ENCODE results near the gene CDS2. TPM values are rescaled to one million over a fixed set of nuclear protein-coding genes. Genes with fewer than 3 reads are reported as not detected.

The CDS2 gene
- total RNA-seq, 1 experiment from 2014 or later = 37.5 TPM

DNA sequence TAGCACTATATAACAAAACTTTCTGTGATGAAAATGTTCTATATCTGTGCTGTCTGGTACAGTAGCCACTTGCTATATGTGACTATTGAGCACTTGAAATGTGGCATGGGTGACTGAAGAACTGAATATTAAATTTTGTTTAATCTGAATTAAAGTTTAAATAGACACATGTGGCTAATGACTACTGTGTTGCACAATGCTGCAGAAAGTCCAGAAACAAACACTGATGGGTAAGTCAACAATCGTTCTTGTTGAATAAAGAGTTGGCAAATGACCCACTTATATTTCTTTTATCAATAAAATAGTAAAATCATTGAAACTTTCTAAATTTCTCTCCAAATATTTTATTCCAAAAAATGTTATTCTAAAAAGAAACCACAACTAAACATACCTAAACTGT is 108.2 kb downstream of the CDS2 start:
- ATAC-seq (no peak), DNase-seq (ENCODE audit: low read depth, low spot score) (no peak)
- no peak overlapping the region for H2AFZ ChIP-seq (ENCODE audit: low read depth, low read length, poor library complexity, severe bottlenecking)
- no peak overlapping the region for H3K4me3 ChIP-seq (replicated peaks in 1 of 2; ENCODE audit: low read depth in 1 of 2, low read length in 2 of 2)
- no peaks in the 10 kb centered on the region for H3K9me2 ChIP-seq (ENCODE audit: insufficient read depth)
- H4K20me1 ChIP-seq (ENCODE audit: insufficient read depth) = no peaks in the 10 kb centered on the region
- CTCF ChIA-PET = interaction anchor here (1.9 kb wide), 1 partner anchor 12 kb away, joined by 5 read pairs; no protein-coding TSS in a partner anchor
- no peaks in the 10 kb centered on the region for H3K9me3 ChIP-seq (ENCODE audit: control insufficient read depth in 1 of 2, insufficient read depth in 1 of 2, low read depth in 1 of 2, low read length in 2 of 2)
- no peak overlapping the region for H3K9ac ChIP-seq (ENCODE audit: low read length)
- H3K36me3 ChIP-seq (ENCODE audit: control insufficient read depth in 1 of 2, insufficient read depth in 2 of 2, low read length in 2 of 2) = no peaks in the 10 kb centered on the region
- BruUV-seq (replicated peaks) = no TSS peak
- intact Hi-C loops (cut with micrococcal nuclease) = no loop called here
- no peak for TF ChIP-seq SIN3A (IDR thresholded peaks at IDR 0.05; ENCODE audit: low read depth)
- no peak for TF ChIP-seq ELF1 (IDR thresholded peaks at IDR 0.05; ENCODE audit: borderline replicate concordance, low read depth)
- TF ChIP-seq RAD21 (IDR thresholded peaks at IDR 0.05; ENCODE audit: low read depth) = no peak
- no peak for TF ChIP-seq EGR1 (IDR thresholded peaks at IDR 0.05; ENCODE audit: low read depth)
- no peak for TF ChIP-seq EZH2phosphoT487 (IDR thresholded peaks at IDR 0.05; ENCODE audit: borderline replicate concordance)
- no peak for TF ChIP-seq YY1 (IDR thresholded peaks at IDR 0.05; ENCODE audit: extremely low read depth, insufficient replicate concordance, low read depth, low read length)
- no peak for TF ChIP-seq SP1 (IDR thresholded peaks at IDR 0.05; ENCODE audit: low read depth)
- no peak for TF ChIP-seq CBX3 (IDR thresholded peaks at IDR 0.05; ENCODE audit: low read depth)
- TF ChIP-seq TCF7L2 (IDR thresholded peaks at IDR 0.05; ENCODE audit: borderline replicate concordance, extremely low read depth, insufficient read depth, insufficient read length) = no peak
- TF ChIP-seq ZFX (IDR thresholded peaks at IDR 0.05) = no peak
- no peak for TF ChIP-seq ZNF274 (IDR thresholded peaks at IDR 0.05; ENCODE audit: low read depth, low read length)
- TF ChIP-seq, protein P1, sequence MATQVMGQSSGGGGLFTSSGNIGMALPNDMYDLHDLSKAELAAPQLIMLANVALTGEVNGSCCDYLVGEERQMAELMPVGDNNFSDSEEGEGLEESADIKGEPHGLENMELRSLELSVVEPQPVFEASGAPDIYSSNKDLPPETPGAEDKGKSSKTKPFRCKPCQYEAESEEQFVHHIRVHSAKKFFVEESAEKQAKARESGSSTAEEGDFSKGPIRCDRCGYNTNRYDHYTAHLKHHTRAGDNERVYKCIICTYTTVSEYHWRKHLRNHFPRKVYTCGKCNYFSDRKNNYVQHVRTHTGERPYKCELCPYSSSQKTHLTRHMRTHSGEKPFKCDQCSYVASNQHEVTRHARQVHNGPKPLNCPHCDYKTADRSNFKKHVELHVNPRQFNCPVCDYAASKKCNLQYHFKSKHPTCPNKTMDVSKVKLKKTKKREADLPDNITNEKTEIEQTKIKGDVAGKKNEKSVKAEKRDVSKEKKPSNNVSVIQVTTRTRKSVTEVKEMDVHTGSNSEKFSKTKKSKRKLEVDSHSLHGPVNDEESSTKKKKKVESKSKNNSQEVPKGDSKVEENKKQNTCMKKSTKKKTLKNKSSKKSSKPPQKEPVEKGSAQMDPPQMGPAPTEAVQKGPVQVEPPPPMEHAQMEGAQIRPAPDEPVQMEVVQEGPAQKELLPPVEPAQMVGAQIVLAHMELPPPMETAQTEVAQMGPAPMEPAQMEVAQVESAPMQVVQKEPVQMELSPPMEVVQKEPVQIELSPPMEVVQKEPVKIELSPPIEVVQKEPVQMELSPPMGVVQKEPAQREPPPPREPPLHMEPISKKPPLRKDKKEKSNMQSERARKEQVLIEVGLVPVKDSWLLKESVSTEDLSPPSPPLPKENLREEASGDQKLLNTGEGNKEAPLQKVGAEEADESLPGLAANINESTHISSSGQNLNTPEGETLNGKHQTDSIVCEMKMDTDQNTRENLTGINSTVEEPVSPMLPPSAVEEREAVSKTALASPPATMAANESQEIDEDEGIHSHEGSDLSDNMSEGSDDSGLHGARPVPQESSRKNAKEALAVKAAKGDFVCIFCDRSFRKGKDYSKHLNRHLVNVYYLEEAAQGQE (IDR thresholded peaks at IDR 0.05; ENCODE audit: low read depth) = no peak
- TF ChIP-seq, protein P2, sequence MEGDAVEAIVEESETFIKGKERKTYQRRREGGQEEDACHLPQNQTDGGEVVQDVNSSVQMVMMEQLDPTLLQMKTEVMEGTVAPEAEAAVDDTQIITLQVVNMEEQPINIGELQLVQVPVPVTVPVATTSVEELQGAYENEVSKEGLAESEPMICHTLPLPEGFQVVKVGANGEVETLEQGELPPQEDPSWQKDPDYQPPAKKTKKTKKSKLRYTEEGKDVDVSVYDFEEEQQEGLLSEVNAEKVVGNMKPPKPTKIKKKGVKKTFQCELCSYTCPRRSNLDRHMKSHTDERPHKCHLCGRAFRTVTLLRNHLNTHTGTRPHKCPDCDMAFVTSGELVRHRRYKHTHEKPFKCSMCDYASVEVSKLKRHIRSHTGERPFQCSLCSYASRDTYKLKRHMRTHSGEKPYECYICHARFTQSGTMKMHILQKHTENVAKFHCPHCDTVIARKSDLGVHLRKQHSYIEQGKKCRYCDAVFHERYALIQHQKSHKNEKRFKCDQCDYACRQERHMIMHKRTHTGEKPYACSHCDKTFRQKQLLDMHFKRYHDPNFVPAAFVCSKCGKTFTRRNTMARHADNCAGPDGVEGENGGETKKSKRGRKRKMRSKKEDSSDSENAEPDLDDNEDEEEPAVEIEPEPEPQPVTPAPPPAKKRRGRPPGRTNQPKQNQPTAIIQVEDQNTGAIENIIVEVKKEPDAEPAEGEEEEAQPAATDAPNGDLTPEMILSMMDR (IDR thresholded peaks at IDR 0.05 in 2 of 3, conservative IDR thresholded peaks at IDR 0.05 in 1 of 3; ENCODE audit: borderline replicate concordance in 1 of 3, insufficient read depth in 1 of 3, low read depth in 2 of 3, low read length in 2 of 3) = no peak
- TF ChIP-seq SRF (IDR thresholded peaks at IDR 0.05; ENCODE audit: low read depth) = no peak
- POLR2A ChIA-PET = no interaction called here
- no peak overlapping the region for H3K4me2 ChIP-seq (ENCODE audit: low read length)
- H3K4me1 ChIP-seq (ENCODE audit: control insufficient read depth in 1 of 2, insufficient read depth in 2 of 2, low read length in 2 of 2) = no peaks in the 10 kb centered on the region
- no peak overlapping the region for H3K27ac ChIP-seq (ENCODE audit: low read depth, low read length)
- RAD21 ChIA-PET (ENCODE audit: low non-redundant PET in 1 of 2, low total read pairs in 2 of 2, uncharacterized antibody in 2 of 2, unreplicated experiment in 2 of 2) = no interaction called here
- peaks cover 6% of the 10 kb centered on the region; the same call in 1 of the 2 replicates for H3K27me3 ChIP-seq (ENCODE audit: insufficient read depth, low read length)
- no peaks in the 10 kb centered on the region for H3K79me2 ChIP-seq (ENCODE audit: insufficient read depth, low read length)
